Glutamatergic neuron (in vitro differentiated cells): ENCODE measurements around the gene SOS2. TPM values are rescaled to one million over a fixed set of nuclear protein-coding genes. Genes with fewer than 3 reads are reported as not detected.

Source experiments
- DNase-seq: peaks from one replicate; pipeline ENCODE4 v3.0.0; 2022
- H3K27ac Mint-ChIP-seq: one replicate; pipeline ENCODE4 v1.8.0; 2020; ENCODE audit warnings: mild to moderate bottlenecking, mixed read lengths, inconsistent platforms; ENCODE audit not compliant: unreplicated experiment
- H3K27me3 Mint-ChIP-seq: one replicate; pipeline ENCODE4 v1.8.0; 2020; ENCODE audit warnings: mild to moderate bottlenecking, moderate library complexity, mixed read lengths, inconsistent platforms; ENCODE audit not compliant: unreplicated experiment
- H3K36me3 Mint-ChIP-seq: one replicate; pipeline ENCODE4 v1.8.0; 2020; ENCODE audit warnings: mild to moderate bottlenecking, mixed read lengths, inconsistent platforms; ENCODE audit not compliant: unreplicated experiment
- H3K4me1 Mint-ChIP-seq: one replicate; pipeline ENCODE4 v1.8.0; 2020; ENCODE audit warnings: mild to moderate bottlenecking, low read depth, mixed read lengths, inconsistent platforms; ENCODE audit not compliant: unreplicated experiment
- H3K4me3 Mint-ChIP-seq: one replicate; pipeline ENCODE4 v1.8.0; 2020; ENCODE audit warnings: mild to moderate bottlenecking, mixed read lengths, inconsistent platforms; ENCODE audit not compliant: unreplicated experiment
- H3K9me3 Mint-ChIP-seq: one replicate; pipeline ENCODE4 v1.8.0; 2020; ENCODE audit warnings: mild to moderate bottlenecking, moderate library complexity, mixed read lengths, inconsistent platforms; ENCODE audit not compliant: unreplicated experiment
- total RNA-seq: library from RNA; stranded (reverse); fragmentation: NEBNext Ultra II Directional; extraction: Animal tissue kit (Norgen Biotek cat#: 25700); gene quantifications from one replicate; pipeline ENCODE4 v1.2.1, GENCODE V29; 2021; ENCODE audit not compliant: unreplicated experiment
- TF ChIP-seq, protein P1 (sequence below): fragments of 200-600 bp; sonication (generic); IDR thresholded peaks from one replicate; pipeline ENCODE4 v1.5.0; 2021; ENCODE audit not compliant: partially characterized antibody, unreplicated experiment

The SOS2 gene
- total RNA-seq, 1 donor from 2014 or later = 50.4 TPM

DNA sequence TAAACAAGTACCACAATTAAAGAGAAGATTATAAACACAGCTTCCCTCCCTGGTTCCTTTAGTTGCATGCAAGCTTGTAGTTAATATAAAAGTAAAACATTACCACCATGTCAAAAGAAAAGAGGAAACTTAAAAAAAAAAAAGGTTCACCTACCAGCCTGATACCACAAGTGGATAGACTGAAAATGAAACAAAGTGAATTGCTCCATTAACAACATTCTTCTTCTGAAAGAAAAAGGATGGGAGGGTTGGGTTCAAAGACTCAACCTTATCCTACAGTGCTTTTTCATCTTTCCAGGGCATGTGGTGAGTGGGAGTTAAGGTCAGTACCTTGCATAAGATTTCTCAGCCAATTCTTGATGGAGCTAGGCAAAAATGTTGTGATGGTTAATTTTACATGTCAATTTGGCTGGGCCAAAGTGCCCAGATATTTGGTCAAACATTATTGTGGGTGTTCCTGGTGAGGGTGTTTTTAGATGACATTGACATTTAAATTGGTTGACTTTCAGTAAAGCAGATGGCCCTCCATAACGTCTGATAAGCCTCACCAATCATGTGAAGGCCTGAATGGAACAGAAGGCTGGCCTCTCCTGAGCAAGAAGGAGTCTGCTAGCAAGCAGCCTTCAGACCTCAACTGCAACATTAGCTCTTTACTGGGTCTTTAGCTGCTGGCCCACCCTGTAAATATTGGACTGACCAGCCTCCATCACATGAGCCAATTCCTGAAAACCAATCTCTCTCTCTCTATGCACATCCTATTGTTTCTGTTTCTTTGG is 143.8 kb downstream of the SOS2 start:
- Mint-ChIP-seq H3K36me3 (no peaks in the 10 kb centered on the region), H3K4me1 (peaks cover 24% of the 10 kb centered on the region), H3K27me3 (peaks cover 3% of the 10 kb centered on the region)

DNA sequence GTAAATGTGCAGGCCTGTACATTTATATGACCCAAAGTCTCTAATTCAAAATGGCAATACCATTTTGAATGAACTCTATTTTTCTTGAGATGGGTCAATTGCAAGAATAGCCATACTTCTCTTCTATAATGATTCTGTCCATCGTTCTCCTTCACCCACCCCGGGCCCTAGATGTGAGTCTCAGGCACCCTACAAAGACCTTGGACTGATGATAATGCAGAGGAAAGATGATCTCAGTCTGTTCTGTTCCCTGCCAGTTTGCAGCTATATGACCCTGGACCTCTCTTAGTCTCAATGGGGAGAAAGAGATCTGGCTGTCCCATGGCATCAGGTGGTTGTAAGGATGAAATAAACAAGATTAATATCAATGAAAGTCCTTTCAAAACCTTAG is 145.1 kb downstream of the SOS2 start:
- no peak for DNase-seq
- no peak overlapping the region for H3K4me3 Mint-ChIP-seq
- no peaks in the 10 kb centered on the region for H3K9me3 Mint-ChIP-seq
- TF ChIP-seq, protein P1, sequence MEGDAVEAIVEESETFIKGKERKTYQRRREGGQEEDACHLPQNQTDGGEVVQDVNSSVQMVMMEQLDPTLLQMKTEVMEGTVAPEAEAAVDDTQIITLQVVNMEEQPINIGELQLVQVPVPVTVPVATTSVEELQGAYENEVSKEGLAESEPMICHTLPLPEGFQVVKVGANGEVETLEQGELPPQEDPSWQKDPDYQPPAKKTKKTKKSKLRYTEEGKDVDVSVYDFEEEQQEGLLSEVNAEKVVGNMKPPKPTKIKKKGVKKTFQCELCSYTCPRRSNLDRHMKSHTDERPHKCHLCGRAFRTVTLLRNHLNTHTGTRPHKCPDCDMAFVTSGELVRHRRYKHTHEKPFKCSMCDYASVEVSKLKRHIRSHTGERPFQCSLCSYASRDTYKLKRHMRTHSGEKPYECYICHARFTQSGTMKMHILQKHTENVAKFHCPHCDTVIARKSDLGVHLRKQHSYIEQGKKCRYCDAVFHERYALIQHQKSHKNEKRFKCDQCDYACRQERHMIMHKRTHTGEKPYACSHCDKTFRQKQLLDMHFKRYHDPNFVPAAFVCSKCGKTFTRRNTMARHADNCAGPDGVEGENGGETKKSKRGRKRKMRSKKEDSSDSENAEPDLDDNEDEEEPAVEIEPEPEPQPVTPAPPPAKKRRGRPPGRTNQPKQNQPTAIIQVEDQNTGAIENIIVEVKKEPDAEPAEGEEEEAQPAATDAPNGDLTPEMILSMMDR = no peak
- no peak overlapping the region for H3K27ac Mint-ChIP-seq
- H3K4me1 Mint-ChIP-seq = peaks cover 23% of the 10 kb centered on the region
- H3K27me3 Mint-ChIP-seq = peaks cover 3% of the 10 kb centered on the region
- no peaks in the 10 kb centered on the region for H3K36me3 Mint-ChIP-seq

More for the DNA sequence above, 143.8 kb downstream of the SOS2 start:
- TF ChIP-seq, protein P1 = no peak
- no peak for DNase-seq
- Mint-ChIP-seq H3K4me3 (no peak overlapping the region), H3K9me3 (no peaks in the 10 kb centered on the region), H3K27ac (peak overlapping the region; percentile 11)

DNA sequence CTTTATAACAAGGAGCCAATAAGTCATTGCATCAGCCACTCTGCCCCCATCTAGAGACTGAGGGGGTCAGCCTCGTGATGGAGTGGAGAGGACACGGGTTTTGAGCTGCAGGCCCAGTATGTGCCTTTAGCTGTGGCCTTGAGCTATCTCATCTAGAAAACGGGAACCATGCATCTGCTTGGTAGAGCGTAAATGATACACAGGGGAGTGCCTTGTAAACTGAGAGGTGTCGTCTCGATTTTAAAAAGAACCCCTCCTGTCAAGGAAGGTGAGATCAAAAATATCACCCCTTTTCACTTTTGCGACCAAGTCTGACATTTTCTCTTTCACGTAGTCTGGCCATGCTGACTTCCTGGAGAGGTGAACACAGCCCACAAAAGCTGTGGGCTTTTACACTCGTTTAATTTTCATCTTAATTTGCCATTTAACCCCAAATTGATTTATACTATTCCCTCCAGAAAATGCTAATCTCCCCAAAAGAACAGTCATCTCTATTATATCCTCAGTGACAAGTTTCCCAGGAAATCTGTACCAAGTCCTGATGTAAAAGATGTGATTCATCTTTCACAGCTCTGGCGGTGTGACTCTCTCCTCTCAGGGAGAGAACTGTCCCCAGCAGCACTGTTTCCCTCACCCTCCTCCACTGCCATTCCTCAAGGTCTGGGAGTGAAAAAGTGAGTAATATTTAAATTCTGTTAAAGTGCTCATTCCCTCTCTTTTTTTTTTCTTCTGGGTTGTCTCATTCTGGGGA is 145.6 kb downstream of the SOS2 start:
- DNase-seq = no peak
- no peak overlapping the region for H3K4me3 Mint-ChIP-seq
- TF ChIP-seq, protein P1 = no peak
- H3K27ac Mint-ChIP-seq = no peak overlapping the region
- H3K9me3 Mint-ChIP-seq = no peaks in the 10 kb centered on the region
- H3K27me3 Mint-ChIP-seq = peaks cover 3% of the 10 kb centered on the region
- peaks cover 23% of the 10 kb centered on the region for H3K4me1 Mint-ChIP-seq
- no peaks in the 10 kb centered on the region for H3K36me3 Mint-ChIP-seq

DNA sequence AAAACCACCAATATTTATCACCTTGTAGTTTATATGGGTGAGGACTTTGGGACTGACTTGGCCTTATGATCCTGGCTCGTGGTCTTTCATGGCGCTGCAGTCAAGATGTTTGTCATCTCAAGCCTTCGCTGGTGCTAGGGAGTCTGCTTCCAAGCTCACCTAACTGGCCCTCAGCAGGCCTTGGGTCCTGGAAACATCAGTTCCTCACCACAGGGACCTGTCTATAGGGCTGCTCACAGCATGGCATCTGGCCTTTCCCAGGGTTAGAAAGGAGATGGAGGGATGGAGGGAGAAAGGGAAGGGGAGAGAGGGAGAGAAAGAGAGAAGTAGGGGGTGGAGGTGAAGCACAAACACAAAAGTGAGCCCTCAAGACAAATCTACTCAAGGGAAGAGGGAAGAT is 146.7 kb downstream of the SOS2 start:
- peaks cover 3% of the 10 kb centered on the region for H3K27me3 Mint-ChIP-seq
- no peak overlapping the region for H3K4me3 Mint-ChIP-seq
- H3K36me3 Mint-ChIP-seq = no peaks in the 10 kb centered on the region
- peaks cover 23% of the 10 kb centered on the region for H3K4me1 Mint-ChIP-seq
- H3K27ac Mint-ChIP-seq = no peak overlapping the region
- no peaks in the 10 kb centered on the region for H3K9me3 Mint-ChIP-seq
- TF ChIP-seq, protein P1 = no peak
- no peak for DNase-seq
